Endothelial cell of umbilical vein (primary cell): Measurements from ENCODE around the gene PSMB3. TPM values are rescaled to one million over a fixed set of nuclear protein-coding genes. Genes with fewer than 3 reads are reported as not detected.

Experiments used
- BruUV-seq: library from RNA; stranded (reverse); fragments of 400-500 nt; replicated peaks from 2 replicates; lab custom pipeline; 2021; lab: Mats Ljungman, UMichigan
- CTCF ChIA-PET: fragments of 300-600, 350-600 bp; sonication (Branson Sonifier 250); formaldehyde crosslinking; loops from one replicate; lab custom pipeline; 2021; ENCODE audit warnings: antibody characterized with exemption, inconsistent platforms; lab: Charles Lee
- POLR2A ChIA-PET: fragments of 300-600, 350-600 bp; sonication (Branson Sonifier 250); formaldehyde crosslinking; loops from one replicate; lab custom pipeline; 2021; ENCODE audit warnings: antibody characterized with exemption, inconsistent platforms; lab: Charles Lee
- DNase-seq: peaks from one replicate; pipeline ENCODE4 v3.0.0-alpha.2; 2011; ENCODE audit warnings: low read depth, low spot score
- FAIRE-seq: peaks from 2 replicates; lab custom pipeline; 2011; peaks lifted over from hg19 to GRCh38; lab: Jason Lieb, UNC
- H2AFZ ChIP-seq: 2 replicates; pipeline ENCODE4 v1.6.0; 2012; ENCODE audit warnings: low read depth, low read length, control low read depth, inconsistent platforms
- H3K27ac ChIP-seq: 2 replicates; pipeline ENCODE4 v1.5.1; 2011; ENCODE audit warnings: low read depth, mild to moderate bottlenecking, control low read depth, low read length, moderate library complexity; ENCODE audit not compliant: insufficient read depth
- H3K27me3 ChIP-seq, 2 experiments: 2 replicates each; pipeline versions ENCODE4 v1.6.0 to v1.6.1; 2011; ENCODE audit warnings: low read length in 2 of 2, mixed read lengths in 1 of 2; ENCODE audit not compliant: control insufficient read depth in 2 of 2, insufficient read depth in 2 of 2
- H3K36me3 ChIP-seq, 2 experiments: 2 replicates in 1 of 2; 3 replicates in 1 of 2; pipeline ENCODE4 v1.5.1; 2011; ENCODE audit warnings: low read length in 2 of 2, mild to moderate bottlenecking in 1 of 2, moderate library complexity in 1 of 2; ENCODE audit not compliant: control insufficient read depth in 2 of 2, insufficient read depth in 2 of 2; ENCODE audit errors: extremely low read depth in 1 of 2
- H3K4me1 ChIP-seq: 3 replicates; pipeline ENCODE4 v1.5.1; 2011; ENCODE audit warnings: mild to moderate bottlenecking, low read length; ENCODE audit not compliant: control insufficient read depth, insufficient read depth; ENCODE audit errors: extremely low read depth
- H3K4me2 ChIP-seq: 2 replicates; pipeline ENCODE4 v1.6.1; 2011; ENCODE audit warnings: low read length, control low read depth, mixed read lengths; ENCODE audit not compliant: insufficient read depth
- H3K4me3 ChIP-seq, 3 experiments: fragments of 200-600 bp in 1 of 3; sonication (generic), shearing (Covaris generic) in 1 of 3; replicated peaks in 1 of 3; 2 replicates each; pipeline ENCODE4 v1.5.1; 2011 to 2016; ENCODE audit warnings: control low read depth in 3 of 3, low read length in 3 of 3, mild to moderate bottlenecking in 2 of 3, inconsistent platforms in 1 of 3, low read depth in 1 of 3, moderate library complexity in 1 of 3; ENCODE audit not compliant: insufficient read depth in 1 of 3
- H3K79me2 ChIP-seq: 2 replicates; pipeline ENCODE4 v1.6.0; 2012; ENCODE audit warnings: low read length, inconsistent platforms; ENCODE audit not compliant: control insufficient read depth, insufficient read depth
- H3K9ac ChIP-seq: replicated peaks from 2 replicates; pipeline ENCODE3; 2011; ENCODE audit warnings: low read length, control low read depth; ENCODE audit not compliant: insufficient read depth; ENCODE audit errors: extremely low read depth
- H3K9me1 ChIP-seq: replicated peaks from 3 replicates; pipeline ENCODE4 v1.6.0; 2011; ENCODE audit warnings: mild to moderate bottlenecking, low read length; ENCODE audit not compliant: control insufficient read depth, insufficient read depth; ENCODE audit errors: extremely low read depth
- H3K9me3 ChIP-seq: replicated peaks from 2 replicates; pipeline ENCODE4 v1.5.1; 2012; ENCODE audit warnings: low read length, inconsistent platforms; ENCODE audit not compliant: control insufficient read depth, insufficient read depth
- H4K20me1 ChIP-seq: replicated peaks from 2 replicates; pipeline ENCODE3; 2011; ENCODE audit warnings: mild to moderate bottlenecking, low read length; ENCODE audit not compliant: control insufficient read depth, insufficient read depth; ENCODE audit errors: extremely low read depth
- CTCF ChIP-seq, 2 donors: IDR thresholded peaks; 1 replicate in 1 of 2; 2 replicates in 1 of 2; pipeline ENCODE4 v1.5.1; 2011; ENCODE audit warnings: low read length in 2 of 2, mild to moderate bottlenecking in 2 of 2, moderate library complexity in 2 of 2, control low read depth in 1 of 2, inconsistent platforms in 1 of 2, low read depth in 1 of 2; ENCODE audit not compliant: insufficient read depth in 1 of 2; ENCODE audit errors: extremely low read depth in 1 of 2
- EZH2 ChIP-seq: IDR thresholded peaks from 2 replicates; pipeline ENCODE4 v1.6.1; 2012; ENCODE audit warnings: borderline replicate concordance, low read depth, mild to moderate bottlenecking, moderate library complexity, low read length, inconsistent platforms; ENCODE audit not compliant: severe bottlenecking
- FOS ChIP-seq: IDR thresholded peaks from 2 replicates; pipeline ENCODE4 v1.6.1; 2011; ENCODE audit warnings: mild to moderate bottlenecking, low read length, moderate library complexity, borderline replicate concordance; ENCODE audit not compliant: insufficient read depth
- GATA2 ChIP-seq: IDR thresholded peaks from 2 replicates; pipeline ENCODE4 v1.7.0; 2011; ENCODE audit warnings: low read depth, mild to moderate bottlenecking, moderate library complexity, mixed read lengths, low read length; ENCODE audit not compliant: insufficient read length, insufficient read depth
- JUN ChIP-seq: IDR thresholded peaks from 2 replicates; pipeline ENCODE4 v1.6.1; 2011; ENCODE audit warnings: borderline replicate concordance, low read depth; ENCODE audit not compliant: insufficient read length, insufficient read depth
- MAX ChIP-seq: IDR thresholded peaks from 2 replicates; pipeline ENCODE4 v1.6.1; 2011; ENCODE audit not compliant: insufficient read depth, insufficient read length
- MYC ChIP-seq: IDR thresholded peaks from one replicate; pipeline ENCODE4 v1.6.1; 2011; ENCODE audit warnings: mild to moderate bottlenecking, low read depth, low read length
- POLR2A ChIP-seq: IDR thresholded peaks from 2 replicates; pipeline ENCODE4 v1.6.1; 2012; ENCODE audit warnings: low read depth, mild to moderate bottlenecking, control low read depth, low read length
- POLR2AphosphoS5 ChIP-seq: IDR thresholded peaks from 2 replicates; pipeline ENCODE4 v1.6.1; 2012; ENCODE audit warnings: low read depth, mild to moderate bottlenecking, control low read depth, low read length, moderate library complexity; ENCODE audit not compliant: insufficient read depth
- dilution Hi-C: fragments of 300-500 bp; cut with MboI; formaldehyde crosslinking; loops from one replicate; pipeline ENCODE4 v1.15.0; 2019; ENCODE audit warnings: low sequenced_read_pairs; ENCODE audit not compliant: extremely low pct_ligation_motif_present
- intact Hi-C: fragments of 100-400 bp; cut with micrococcal nuclease; formaldehyde crosslinking; loops from one replicate; pipeline ENCODE4 v1.10.0; 2022
- polyA plus RNA-seq, 4 experiments: library from polyadenylated mRNA; depleted of rRNA in 3 of 4; stranded (reverse) in 3 of 4; unstranded in 1 of 4; fragments of >200 nt; gene quantifications; 2 replicates each; pipeline versions ENCODE4 v1.2.1 to v1.2.3, GENCODE V29; 2011 to 2012; ENCODE audit warnings: missing spikeins in 1 of 4
- total RNA-seq: library from RNA; stranded (reverse); gene quantifications from 2 replicates; pipeline ENCODE4 v1.2.3, GENCODE V29; 2021

Gene PSMB3
- total and polyA plus RNA-seq, 2 donors (not counting 3 experiments of a cell fraction or from before 2014, with no cell fraction given): 213 to 685 TPM

- H3K36me3 ChIP-seq: peaks cover 0 to 37% of the 10 kb centered on the region in 2 experiments
- POLR2A ChIA-PET: no interaction called here
Measured at GRCh38 chr17:38711792-38712571, 40.6 kb upstream of the PSMB3 start.

More at GRCh38 chr17:38711792-38712571, 40.6 kb upstream of the PSMB3 start:
- TF ChIP-seq EZH2 (no peak), POLR2AphosphoS5 (no peak), POLR2A (no peak), JUN (no peak), MYC (no peak), GATA2 (no peak), CTCF (IDR thresholded peaks at IDR 0.05; ENCODE audit: extremely low read depth in 1 of 2, insufficient read depth in 1 of 2, low read depth in 1 of 2, low read length in 2 of 2) (no peak), MAX (no peak), FOS (no peak)
- dilution Hi-C loops (no loop called here), intact Hi-C loops (no loop called here)
- no peak for DNase-seq
- Histone ChIP-seq H3K27ac (no peak overlapping the region), H2AFZ (no peak overlapping the region), H3K9me1 (no peaks in the 10 kb centered on the region), H4K20me1 (no peaks in the 10 kb centered on the region), H3K9me3 (no peaks in the 10 kb centered on the region), H3K9ac (no peak overlapping the region), H3K27me3 (no peaks in the 10 kb centered on the region), H3K79me2 (peaks cover 4% of the 10 kb centered on the region), H3K4me2 (no peak overlapping the region), H3K4me1 (peaks cover 3% of the 10 kb centered on the region), H3K4me3 (no peak overlapping the region)
- FAIRE-seq: no peak
- BruUV-seq: no TSS peak
- CTCF ChIA-PET: no interaction called here
